ENCODE data around the gene ASPG.

DNA sequence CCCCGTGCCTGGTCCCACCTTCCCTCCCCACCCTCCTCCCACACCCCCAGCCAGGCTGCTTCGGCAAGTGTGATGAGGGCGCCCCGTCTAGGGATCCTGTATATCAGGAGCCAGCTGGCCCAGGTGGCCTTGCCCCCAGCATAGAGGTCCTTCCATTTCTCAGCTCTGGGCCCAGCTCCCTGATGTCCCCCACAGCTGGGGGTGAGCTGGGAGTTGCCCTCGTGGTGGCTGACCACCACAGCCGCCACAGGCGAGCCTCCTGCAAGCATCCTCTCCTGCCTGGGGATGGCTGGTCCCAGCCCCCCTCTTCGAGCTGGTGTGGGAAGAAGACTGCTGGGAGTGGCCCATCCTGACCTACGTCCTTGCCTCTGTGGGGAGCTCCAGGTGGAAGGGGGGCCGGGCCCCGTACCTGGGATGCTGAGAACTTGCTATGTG lies 7.4 kb downstream of the ASPG start:
- TF ChIP-seq, protein P1, sequence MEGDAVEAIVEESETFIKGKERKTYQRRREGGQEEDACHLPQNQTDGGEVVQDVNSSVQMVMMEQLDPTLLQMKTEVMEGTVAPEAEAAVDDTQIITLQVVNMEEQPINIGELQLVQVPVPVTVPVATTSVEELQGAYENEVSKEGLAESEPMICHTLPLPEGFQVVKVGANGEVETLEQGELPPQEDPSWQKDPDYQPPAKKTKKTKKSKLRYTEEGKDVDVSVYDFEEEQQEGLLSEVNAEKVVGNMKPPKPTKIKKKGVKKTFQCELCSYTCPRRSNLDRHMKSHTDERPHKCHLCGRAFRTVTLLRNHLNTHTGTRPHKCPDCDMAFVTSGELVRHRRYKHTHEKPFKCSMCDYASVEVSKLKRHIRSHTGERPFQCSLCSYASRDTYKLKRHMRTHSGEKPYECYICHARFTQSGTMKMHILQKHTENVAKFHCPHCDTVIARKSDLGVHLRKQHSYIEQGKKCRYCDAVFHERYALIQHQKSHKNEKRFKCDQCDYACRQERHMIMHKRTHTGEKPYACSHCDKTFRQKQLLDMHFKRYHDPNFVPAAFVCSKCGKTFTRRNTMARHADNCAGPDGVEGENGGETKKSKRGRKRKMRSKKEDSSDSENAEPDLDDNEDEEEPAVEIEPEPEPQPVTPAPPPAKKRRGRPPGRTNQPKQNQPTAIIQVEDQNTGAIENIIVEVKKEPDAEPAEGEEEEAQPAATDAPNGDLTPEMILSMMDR (IDR thresholded peaks at IDR 0.05): no peak
- no peak for TF ChIP-seq ZFX (IDR thresholded peaks at IDR 0.05; ENCODE audit: borderline replicate concordance)
